CD14-positive monocyte (primary cell): ENCODE measurements around the gene IFITM10. TPM values are rescaled to one million over a fixed set of nuclear protein-coding genes. Genes with fewer than 3 reads are reported as not detected.

Experiments used
- DNase-seq, 3 donors: peaks; one replicate each; pipeline ENCODE4 v3.0.0-alpha.2; 2011 to 2022
- H2AFZ ChIP-seq: 2 replicates; pipeline ENCODE4 v1.6.0; 2012; ENCODE audit warnings: mild to moderate bottlenecking, low read depth, low read length, inconsistent platforms; ENCODE audit not compliant: insufficient read depth, poor library complexity, severe bottlenecking
- H3K27ac ChIP-seq, 2 donors: 1 replicate in 1 of 2; 2 replicates in 1 of 2; pipeline ENCODE4 v1.5.1; 2012 to 2013; ENCODE audit warnings: low read length in 2 of 2, control low read depth in 1 of 2, inconsistent platforms in 1 of 2, low read depth in 1 of 2, mild to moderate bottlenecking in 1 of 2
- H3K27me3 ChIP-seq, 2 donors: one replicate each; pipeline versions ENCODE4 v1.6.0 to v1.6.1; 2011 to 2013; ENCODE audit warnings: low read length in 2 of 2; ENCODE audit not compliant: control insufficient read depth in 2 of 2, insufficient read depth in 2 of 2
- H3K36me3 ChIP-seq, 2 donors: replicated peaks in 1 of 2; 1 replicate in 1 of 2; 2 replicates in 1 of 2; pipeline versions ENCODE4 v1.5.1 to v1.6.1; 2012 to 2013; ENCODE audit warnings: low read length in 2 of 2, control low read depth in 1 of 2, inconsistent platforms in 1 of 2, mild to moderate bottlenecking in 1 of 2; ENCODE audit not compliant: insufficient read depth in 2 of 2, control insufficient read depth in 1 of 2
- H3K4me1 ChIP-seq, 2 donors: 1 replicate in 1 of 2; 2 replicates in 1 of 2; pipeline versions ENCODE4 v1.5.1 to v1.6.1; 2012 to 2013; ENCODE audit warnings: low read length in 2 of 2, control low read depth in 1 of 2, inconsistent platforms in 1 of 2, mild to moderate bottlenecking in 1 of 2, moderate library complexity in 1 of 2; ENCODE audit not compliant: insufficient read depth in 2 of 2, control insufficient read depth in 1 of 2
- H3K4me2 ChIP-seq: replicated peaks from 2 replicates; pipeline ENCODE3; 2012; ENCODE audit warnings: low read length, moderate library complexity, mild to moderate bottlenecking; ENCODE audit not compliant: poor library complexity, severe bottlenecking; ENCODE audit errors: extremely low read depth
- H3K4me3 ChIP-seq, 3 experiments: fragments of 200-600 bp in 1 of 3; sonication (generic) in 1 of 3; replicated peaks in 1 of 3; 1 replicate in 2 of 3; 2 replicates in 1 of 3; pipeline ENCODE4 v1.5.1; 2011 to 2013; ENCODE audit warnings: low read length in 3 of 3, mild to moderate bottlenecking in 3 of 3, control low read depth in 2 of 3, low read depth in 2 of 3, inconsistent platforms in 1 of 3, moderate library complexity in 1 of 3
- H3K79me2 ChIP-seq: 2 replicates; pipeline ENCODE4 v1.6.0; 2012; ENCODE audit warnings: mild to moderate bottlenecking, control low read depth, inconsistent platforms, low read length, moderate library complexity; ENCODE audit not compliant: insufficient read depth
- H3K9ac ChIP-seq: 2 replicates; pipeline ENCODE4 v1.6.0; 2017; ENCODE audit warnings: low read length, mild to moderate bottlenecking; ENCODE audit not compliant: insufficient read depth, poor library complexity, severe bottlenecking
- H3K9me3 ChIP-seq, 2 donors: replicated peaks in 1 of 2; 1 replicate in 1 of 2; 2 replicates in 1 of 2; pipeline versions ENCODE4 v1.5.1 to v1.6.1; 2012 to 2013; ENCODE audit warnings: low read length in 2 of 2, control low read depth in 1 of 2; ENCODE audit not compliant: control insufficient read depth in 1 of 2, insufficient read depth in 1 of 2
- H4K20me1 ChIP-seq: 2 replicates; pipeline ENCODE4 v1.6.0; 2012; ENCODE audit warnings: mild to moderate bottlenecking, low read length, control low read depth, moderate library complexity; ENCODE audit not compliant: insufficient read depth
- H3K27ac Mint-ChIP-seq, 7 donors: one replicate each; pipeline ENCODE4 v1.8.0; 2020; ENCODE audit warnings: mild to moderate bottlenecking in 7 of 7, mixed read lengths in 7 of 7, moderate library complexity in 6 of 7, inconsistent platforms in 2 of 7
- H3K27me3 Mint-ChIP-seq, 3 donors: one replicate each; pipeline ENCODE4 v1.8.0; 2021 to 2022; ENCODE audit warnings: low read depth in 3 of 3, mild to moderate bottlenecking in 3 of 3, mixed read lengths in 3 of 3, moderate library complexity in 3 of 3, inconsistent platforms in 1 of 3
- H3K36me3 Mint-ChIP-seq, 2 donors: one replicate each; pipeline ENCODE4 v1.8.0; 2020; ENCODE audit warnings: mixed read lengths in 2 of 2, inconsistent platforms in 1 of 2, mild to moderate bottlenecking in 1 of 2
- H3K4me1 Mint-ChIP-seq: one replicate; pipeline ENCODE4 v1.8.0; 2020; ENCODE audit warnings: mild to moderate bottlenecking, mixed read lengths
- H3K4me3 Mint-ChIP-seq, 2 donors: one replicate each; pipeline ENCODE4 v1.8.0; 2020; ENCODE audit warnings: mild to moderate bottlenecking in 2 of 2, mixed read lengths in 2 of 2, moderate library complexity in 1 of 2
- H3K9me3 Mint-ChIP-seq, 7 donors: one replicate each; pipeline ENCODE4 v1.8.0; 2020 to 2022; ENCODE audit warnings: mixed read lengths in 7 of 7, mild to moderate bottlenecking in 6 of 7, moderate library complexity in 6 of 7, inconsistent platforms in 2 of 7
- CTCF ChIP-seq: fragments of 200-600 bp; IDR thresholded peaks from one replicate; pipeline ENCODE4 v1.8.0; 2022; ENCODE audit warnings: antibody characterized with exemption, mild to moderate bottlenecking
- WGBS: methylation state at CpG from one replicate; pipeline ENCODE4 v1.1.5; 2013; ENCODE audit warnings: missing lambda C conversion rate; ENCODE audit not compliant: insufficient coverage; 5-methylcytosine and 5-hydroxymethylcytosine counted together
- intact Hi-C, 2 donors: fragments of 100-400 bp; cut with micrococcal nuclease; formaldehyde crosslinking; loops; one replicate each; pipeline versions ENCODE4 v1.15.0 to v1.15.1; 2023
- polyA minus RNA-seq: library from RNA; depleted of rRNA, polyadenylated mRNA; stranded (reverse); fragments of >200 nt; gene quantifications from 2 replicates; pipeline ENCODE4 v1.2.3, GENCODE V29; 2012
- polyA plus RNA-seq, 3 donors: library from polyadenylated mRNA; depleted of rRNA in 1 of 3; unstranded in 2 of 3; stranded (reverse) in 1 of 3; fragments of 300-500 nt in 2 of 3; fragments of >200 nt in 1 of 3; fragmentation: Illumina TruSeq in 2 of 3; gene quantifications; 1 replicate in 2 of 3; 2 replicates in 1 of 3; pipeline ENCODE4 v1.2.3, GENCODE V29; 2012 to 2021
- total RNA-seq, 12 experiments: library from RNA in 1 of 12; stranded (reverse) in 1 of 12; fragments of 120-200 nt in 1 of 12; gene quantifications; one replicate each; pipeline ENCODE4 v1.2.4 and lab custom pipeline; 2013 to 2026; ENCODE audit warnings: mixed read lengths in 6 of 12, inconsistent platforms in 1 of 12

The IFITM10 gene
- total RNA-seq (2013), result 1.5 TPM
- polyA plus RNA-seq (1 to 10 TPM in 1 of 3 donors, not detected in 2; 2.4 TPM), polyA minus RNA-seq (8.9 and 18.0 TPM in 2 replicates), total RNA-seq (lab: John Stamatoyannopoulos, UW) (0.64 to 20.0 (median 9.3) reads per million in 11 experiments)

GRCh38 chr11:1750481-1750839 is at the start of gene IFITM10:
IFITM10 (minus strand) TSS chr11:1750595; CDS start chr11:1750442, 153 bp downstream.
- Mint-ChIP-seq H3K36me3 (peaks cover 31 to 45% of the 10 kb centered on the region in 2 donors), H3K4me1 (peaks cover 58% of the 10 kb centered on the region), H3K27me3 (peaks cover 27 to 44% (median 36%) of the 10 kb centered on the region in 3 donors), H3K27ac (peak within 1 kb of the TSS in 4 of 7 donors; percentile 10 to 72 (median 36)), H3K4me3 (peak within 1 kb of the TSS; percentile 62 to 81), H3K9me3 (peaks cover 0 to 9% (median 3%) of the 10 kb centered on the region in 7 donors)
- Histone ChIP-seq H3K4me1 (peaks cover 42 to 90% of the 10 kb centered on the region in 2 donors), H2AFZ (no peak within 1 kb of the TSS), H3K27me3 (peaks cover 7 to 29% of the 10 kb centered on the region in 2 donors), H3K4me2 (peak within 1 kb of the TSS; percentile 15), H3K9me3 (no peaks in the 10 kb centered on the region), H3K36me3 (peaks cover 37 to 39% of the 10 kb centered on the region in 2 donors), H3K79me2 (peaks cover 5% of the 10 kb centered on the region), H3K27ac (peak within 1 kb of the TSS in 1 of 2 donors; percentile 12), H3K4me3 (peak within 1 kb of the TSS in 1 of 3 experiments; percentile 20), H3K9ac (no peak within 1 kb of the TSS), H4K20me1 (peaks cover 89% of the 10 kb centered on the region)
- intact Hi-C loops, result no loop called here
- WGBS, result 56% methylated on average over 3 of the region's 6 CpGs
- DNase-seq, result no peak
- TF ChIP-seq CTCF, result no peak

GRCh38 chr11:1797391-1798125 is 47.2 kb upstream of the IFITM10 start:
- Histone ChIP-seq H3K4me1 (peaks cover 2 to 8% of the 10 kb centered on the region in 2 donors), H4K20me1 (no peaks in the 10 kb centered on the region), H3K9me3 (no peaks in the 10 kb centered on the region), H3K27me3 (peaks cover 3 to 18% of the 10 kb centered on the region in 2 donors), H3K79me2 (no peaks in the 10 kb centered on the region), H3K27ac (no peak overlapping the region), H3K9ac (no peak overlapping the region), H3K4me2 (no peak overlapping the region), H2AFZ (no peak overlapping the region), H3K36me3 (no peaks in the 10 kb centered on the region), H3K4me3 (no peak overlapping the region)
- no peak for TF ChIP-seq CTCF
- Mint-ChIP-seq H3K4me3 (peak overlapping the region in 1 of 2 donors; percentile 39), H3K36me3 (peaks cover 0 to 6% of the 10 kb centered on the region in 2 donors), H3K27me3 (peaks cover 29 to 65% (median 52%) of the 10 kb centered on the region in 3 donors), H3K9me3 (peaks cover 0 to 10% (median 4%) of the 10 kb centered on the region in 7 donors), H3K4me1 (peaks cover 9% of the 10 kb centered on the region), H3K27ac (no peak overlapping the region)
- intact Hi-C loops, result loop anchor here in 1 of 2 donors (5.0 kb wide), 1 partner anchor 40 kb away; no protein-coding TSS in a partner anchor
- WGBS, result 96% methylated on average over 12 of the region's 14 CpGs
- no peak for DNase-seq
